Skin epidermis (tissue), 12 donors: ENCODE results near the gene ADISSP.

Source experiments
- H3K27ac ChIP-seq, 21 experiments: fragments of 200-600 bp; sonication (generic) in 11 of 21; one replicate each; pipeline ENCODE4 v1.5.0; 2020; ENCODE audit warnings: mild to moderate bottlenecking in 3 of 21, inconsistent platforms in 2 of 21, moderate library complexity in 2 of 21
- H3K4me3 ChIP-seq, 7 experiments: fragments of 200-600 bp; sonication (generic) in 2 of 7; one replicate each; pipeline ENCODE4 v1.5.0; 2020; ENCODE audit warnings: inconsistent platforms in 2 of 7, mild to moderate bottlenecking in 2 of 7, moderate library complexity in 1 of 7

The ADISSP gene

DNA sequence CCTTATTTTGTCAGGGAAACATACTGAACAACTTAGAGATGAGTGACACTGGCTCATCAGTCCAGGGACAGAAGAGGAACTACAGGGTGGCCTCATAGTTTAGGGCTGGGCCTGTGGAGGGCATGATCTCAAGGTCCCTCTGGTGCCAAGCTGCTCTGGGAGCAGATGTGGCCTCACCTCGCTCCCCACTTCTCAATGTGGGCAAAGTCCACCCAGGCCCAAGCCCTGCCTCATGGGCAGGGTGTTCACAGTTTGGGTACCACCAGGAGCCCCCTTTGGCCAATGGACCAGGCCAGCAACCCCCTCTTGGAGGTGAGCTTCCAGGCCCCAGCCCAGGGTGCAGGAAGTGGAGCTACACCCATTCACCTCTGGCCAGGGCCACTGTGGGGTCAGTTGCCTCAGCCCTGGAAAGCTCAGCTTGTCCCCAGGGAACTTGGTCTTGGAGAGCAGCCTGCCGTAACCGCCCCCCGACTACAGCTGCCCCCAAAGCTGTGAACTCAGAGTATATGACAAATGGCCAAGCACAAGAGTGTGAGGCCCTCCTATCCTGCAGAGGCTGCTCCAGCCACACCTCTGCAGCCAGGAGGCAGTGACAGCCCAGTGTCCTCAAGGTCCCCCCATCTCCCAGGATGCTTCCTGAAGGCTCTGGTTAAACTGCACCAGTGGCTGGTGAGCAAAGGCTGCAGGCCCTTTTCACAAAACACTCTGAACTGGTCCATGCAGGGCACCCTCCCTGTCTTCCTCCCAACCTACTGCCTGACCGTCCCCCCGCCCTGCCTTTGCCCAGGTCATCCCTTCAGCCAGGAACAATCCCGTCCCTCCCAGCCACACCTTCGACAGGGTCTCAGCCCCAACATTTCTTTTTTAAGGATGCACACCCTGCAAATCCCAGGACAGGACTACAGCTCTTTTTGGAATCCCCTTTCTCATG, 3.6 kb downstream of the ADISSP start:
- no peak overlapping the region for H3K4me3 ChIP-seq
- H3K27ac ChIP-seq, result peak overlapping the region in 2 of 21 experiments; percentile 26 to 33

DNA sequence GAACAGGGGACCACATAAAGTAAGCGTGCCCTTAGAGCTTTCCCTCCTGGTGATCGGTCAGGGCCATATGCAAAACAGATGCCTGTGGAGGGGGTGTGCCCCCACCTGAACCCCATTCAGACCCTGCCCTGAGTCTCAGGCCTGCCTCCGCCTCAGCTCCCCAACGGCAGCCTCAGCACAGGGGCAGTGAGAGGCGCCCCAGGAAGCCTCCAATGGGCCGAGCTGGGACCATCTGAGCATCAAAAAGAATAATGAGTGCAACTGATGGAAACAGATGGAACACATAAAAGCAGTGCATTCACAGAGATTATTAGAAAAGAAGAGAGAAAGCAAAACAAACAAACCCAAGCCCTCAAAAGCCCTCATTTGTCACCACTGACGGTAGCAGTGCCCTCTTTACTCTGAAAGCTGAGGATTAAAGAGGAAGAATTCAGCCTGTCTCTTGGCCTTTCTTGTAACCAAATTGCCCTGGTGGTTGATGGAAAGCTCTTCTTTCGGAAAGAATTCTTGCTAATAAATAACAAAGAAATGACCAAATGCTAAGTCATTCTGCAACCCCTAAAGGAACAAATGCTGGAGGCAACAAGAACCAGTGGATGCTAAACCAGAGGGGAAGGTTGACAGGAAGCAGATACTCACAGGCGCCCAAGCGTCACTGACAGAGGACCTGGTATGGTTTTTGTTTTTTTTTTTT, 6.8 kb downstream of the ADISSP start:
- Histone ChIP-seq H3K27ac (peak overlapping the region in 2 of 21 experiments; percentile 27 to 44), H3K4me3 (no peak overlapping the region)

DNA sequence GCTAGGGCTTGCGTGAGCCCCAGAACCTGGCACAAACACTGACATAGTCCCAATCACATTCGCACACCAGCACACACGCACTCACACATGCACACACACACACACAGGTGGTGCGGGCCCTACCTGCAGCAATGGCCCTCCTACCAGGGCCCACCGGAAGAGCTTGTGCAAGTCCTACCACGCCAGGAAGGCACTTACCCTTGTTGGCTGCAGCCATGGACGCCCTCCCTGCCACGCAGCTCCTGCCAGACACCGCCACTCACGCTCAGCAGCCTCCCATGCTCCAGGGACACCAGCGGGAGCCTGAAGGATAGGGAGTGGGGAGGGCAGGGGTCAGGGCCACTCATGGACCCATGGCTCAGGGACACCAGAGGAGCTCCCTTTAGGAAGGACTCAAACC, 7.7 kb downstream of the ADISSP start:
- H3K27ac ChIP-seq, result peak overlapping the region in 2 of 21 experiments; percentile 7 to 44

DNA sequence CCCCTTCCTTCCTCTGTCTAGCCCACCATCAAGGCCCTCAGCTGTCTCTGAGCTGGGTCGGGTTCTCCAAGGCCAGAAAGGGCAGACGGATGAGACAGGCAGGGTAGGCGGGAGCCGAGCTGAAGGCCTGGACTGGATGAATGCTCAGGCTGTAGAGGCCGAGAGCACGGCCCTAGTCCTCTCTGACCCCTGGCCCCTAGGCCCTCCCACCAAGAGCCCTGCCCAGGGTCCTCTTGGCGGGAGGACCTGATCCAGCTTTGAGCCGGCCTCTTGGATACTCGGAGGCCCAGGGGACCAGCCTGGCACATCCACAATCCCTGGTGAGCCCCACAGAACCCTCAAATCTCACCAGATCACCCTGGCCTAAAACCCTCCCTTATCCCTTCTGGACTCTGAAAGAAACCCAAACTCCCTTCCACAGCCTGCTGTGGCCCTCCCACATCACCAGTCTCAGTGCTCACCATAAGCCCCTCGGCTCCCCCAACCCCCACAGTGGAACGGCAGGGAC, 8.2 kb downstream of the ADISSP start:
- Histone ChIP-seq H3K4me3 (no peak overlapping the region), H3K27ac (peak overlapping the region in 4 of 21 experiments; percentile 7 to 44 (median 17))

More for the DNA sequence above, 7.7 kb downstream of the ADISSP start:
- no peak overlapping the region for H3K4me3 ChIP-seq

DNA sequence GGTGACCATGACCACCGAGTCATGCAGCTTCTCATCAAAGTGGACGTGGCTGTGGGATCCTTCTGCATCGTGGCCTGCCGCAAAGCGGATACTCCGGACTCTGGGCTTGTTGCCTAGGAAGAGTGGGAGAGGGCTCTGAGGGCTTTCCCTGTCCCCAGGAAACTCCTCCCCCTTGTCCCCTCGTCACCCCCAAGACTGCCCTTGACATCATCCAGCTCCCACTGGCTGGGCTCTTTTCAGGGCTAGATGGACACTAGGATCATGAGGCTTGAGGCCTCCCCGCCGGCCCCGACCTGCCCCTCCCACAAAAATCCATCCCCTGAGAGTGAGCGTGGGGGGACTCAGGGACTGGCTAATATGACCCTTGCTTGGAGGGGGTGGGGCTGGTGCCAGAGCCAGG, 9.0 kb downstream of the ADISSP start:
- Histone ChIP-seq H3K27ac (peak overlapping the region in 2 of 21 experiments; percentile 18 to 21), H3K4me3 (no peak overlapping the region)

DNA sequence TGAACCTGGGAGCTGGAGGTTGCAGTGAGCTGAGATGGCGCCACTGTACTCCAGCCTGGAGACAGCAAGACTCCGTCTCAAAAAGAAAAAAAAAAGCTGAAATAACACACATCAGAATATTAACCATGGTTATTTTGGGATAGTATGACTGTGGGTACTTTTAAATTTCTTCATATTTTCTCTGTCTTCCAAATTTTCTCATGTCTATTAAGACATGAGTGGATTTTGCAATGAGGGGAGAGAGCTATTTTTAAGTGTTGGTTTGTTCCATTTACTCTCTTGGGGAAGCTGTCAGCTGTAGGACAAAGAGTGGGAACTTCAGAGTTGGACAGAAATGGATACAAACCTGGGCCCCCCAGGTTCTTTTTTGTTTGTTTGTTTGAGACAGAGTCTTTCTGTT, 10.3 kb downstream of the ADISSP start:
- Histone ChIP-seq H3K27ac (no peak overlapping the region), H3K4me3 (no peak overlapping the region)

DNA sequence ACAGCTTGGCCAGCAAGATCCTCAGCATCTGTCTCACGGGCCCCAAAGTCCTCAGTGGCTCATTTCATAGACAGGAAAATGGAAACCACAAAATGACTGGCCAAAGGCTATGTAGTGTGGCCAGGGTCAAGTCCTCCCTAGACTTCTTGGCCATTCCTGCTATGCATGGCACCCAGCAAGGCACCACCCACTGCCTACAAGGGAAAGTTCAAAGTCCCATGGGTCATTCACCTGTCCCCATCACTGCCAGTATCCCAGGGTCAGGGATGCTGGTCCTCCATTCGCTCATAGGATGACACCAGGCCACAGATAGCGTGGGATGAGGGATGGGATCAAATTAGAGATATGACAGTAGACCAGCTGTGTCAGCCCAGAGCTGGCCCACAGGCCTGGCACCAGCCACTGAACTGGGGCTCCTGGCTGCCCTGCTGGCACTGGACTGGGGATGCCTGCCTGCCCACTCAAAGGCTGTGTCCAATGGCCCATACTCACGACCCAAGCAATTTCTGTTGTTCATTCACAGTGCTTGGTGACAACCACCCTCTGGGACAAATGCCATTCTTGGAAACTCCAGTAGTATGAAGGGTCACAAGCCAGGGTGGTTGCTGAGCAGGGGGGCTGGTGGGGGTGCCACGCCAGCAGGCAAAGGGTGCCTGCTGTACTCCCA, 11.6 kb downstream of the ADISSP start:
- Histone ChIP-seq H3K4me3 (no peak overlapping the region), H3K27ac (no peak overlapping the region)

DNA sequence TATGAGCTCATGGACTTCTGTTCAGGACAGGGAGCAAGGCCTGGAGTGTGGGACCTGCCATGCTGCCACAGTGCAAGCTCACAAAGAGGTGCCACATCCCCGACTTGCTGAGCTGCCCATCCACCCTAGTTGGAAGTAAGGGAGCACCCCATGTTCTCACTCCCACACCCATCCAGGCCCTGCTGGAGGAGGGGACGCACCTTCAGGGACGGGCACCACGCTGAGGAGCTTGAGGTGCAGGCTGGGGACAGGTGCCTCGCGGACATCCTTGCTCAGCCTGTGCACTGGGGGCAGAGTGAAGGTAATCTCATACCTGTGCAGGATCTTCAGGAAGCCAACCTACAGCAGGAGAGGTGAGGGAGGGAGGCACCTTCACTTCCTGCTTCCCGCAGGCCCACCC, 12.3 kb downstream of the ADISSP start:
- H3K27ac ChIP-seq, result no peak overlapping the region
- no peak overlapping the region for H3K4me3 ChIP-seq

DNA sequence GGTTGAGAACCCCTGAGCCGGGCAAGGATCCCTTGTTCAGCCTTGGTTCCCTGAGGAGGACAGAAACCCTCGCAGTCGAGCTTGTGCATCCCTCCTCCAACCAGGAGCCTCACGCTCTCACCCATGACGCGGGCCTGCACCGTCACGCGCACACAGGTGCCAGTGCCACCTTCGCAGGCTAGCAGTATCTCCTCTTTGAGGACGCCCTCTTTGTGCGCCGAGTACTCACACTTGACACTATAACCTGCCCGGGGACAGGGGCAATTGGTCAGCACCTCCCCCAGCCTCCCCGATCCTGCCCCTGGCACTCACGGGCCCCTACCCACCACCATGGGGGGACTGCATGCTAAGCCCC, 13.3 kb downstream of the ADISSP start:
- Histone ChIP-seq H3K4me3 (no peak overlapping the region), H3K27ac (no peak overlapping the region)

DNA sequence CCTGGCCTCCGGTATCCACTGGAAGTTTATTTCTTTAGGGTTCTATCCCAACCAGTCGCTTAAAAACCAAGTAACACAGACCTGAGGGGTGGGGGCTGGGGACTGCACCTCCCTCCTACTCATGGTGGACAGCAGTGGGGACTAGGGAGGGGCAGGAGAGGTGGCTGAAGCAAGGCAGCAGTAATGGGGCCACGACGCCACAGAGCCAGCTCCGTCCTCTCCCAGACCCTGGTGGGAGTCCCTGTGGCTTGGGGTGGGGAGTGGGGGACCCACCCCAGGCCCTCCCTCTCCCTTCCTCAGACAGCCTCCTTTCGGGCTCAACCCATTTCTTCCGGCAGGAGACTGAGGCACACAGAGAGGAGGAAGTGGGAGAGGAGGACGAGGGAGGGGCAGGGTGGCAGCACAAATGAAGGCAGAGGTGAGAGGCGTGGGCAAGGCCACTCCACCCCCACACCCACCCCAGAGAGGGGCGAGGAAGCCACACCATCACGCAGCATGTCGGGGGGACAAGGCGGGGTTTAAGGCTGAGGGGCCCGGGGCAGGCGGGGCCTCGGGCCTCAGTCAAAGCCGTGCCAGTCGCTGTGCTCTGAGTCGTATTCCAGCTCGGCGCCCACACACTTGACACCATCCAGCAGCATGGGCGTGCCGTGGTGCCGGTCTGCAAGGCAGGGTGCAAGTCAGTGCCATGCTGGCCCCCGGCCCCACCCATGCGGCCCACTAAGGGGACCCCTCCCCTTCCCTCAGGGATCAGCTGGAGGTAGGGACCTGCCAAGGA, 13.9 kb downstream of the ADISSP start:
- Histone ChIP-seq H3K4me3 (no peak overlapping the region), H3K27ac (peak overlapping the region in 3 of 21 experiments; percentile 3 to 51 (median 36))

DNA sequence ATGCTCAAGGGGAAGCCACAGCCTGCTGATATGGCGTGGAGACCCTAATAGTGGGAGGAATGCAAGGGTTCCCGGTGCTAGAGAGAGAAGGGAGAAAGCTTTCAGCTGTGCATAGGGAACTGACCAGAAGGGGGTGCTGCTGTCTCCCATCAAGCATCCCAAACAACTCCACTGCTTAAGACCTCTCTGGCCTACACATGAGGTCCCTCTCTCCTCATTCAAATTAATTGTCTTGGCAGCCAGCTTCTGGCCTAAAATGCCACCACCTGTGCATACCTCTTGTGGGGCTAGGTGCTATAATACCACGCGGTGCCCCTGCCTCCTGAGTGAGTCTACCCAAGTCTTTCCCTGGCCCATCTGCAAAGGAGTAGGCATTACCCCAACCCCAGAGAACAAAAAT, 14.5 kb downstream of the ADISSP start:
- no peak overlapping the region for H3K4me3 ChIP-seq
- peak overlapping the region in 3 of 21 experiments; percentile 3 to 36 (median 24) for H3K27ac ChIP-seq

DNA sequence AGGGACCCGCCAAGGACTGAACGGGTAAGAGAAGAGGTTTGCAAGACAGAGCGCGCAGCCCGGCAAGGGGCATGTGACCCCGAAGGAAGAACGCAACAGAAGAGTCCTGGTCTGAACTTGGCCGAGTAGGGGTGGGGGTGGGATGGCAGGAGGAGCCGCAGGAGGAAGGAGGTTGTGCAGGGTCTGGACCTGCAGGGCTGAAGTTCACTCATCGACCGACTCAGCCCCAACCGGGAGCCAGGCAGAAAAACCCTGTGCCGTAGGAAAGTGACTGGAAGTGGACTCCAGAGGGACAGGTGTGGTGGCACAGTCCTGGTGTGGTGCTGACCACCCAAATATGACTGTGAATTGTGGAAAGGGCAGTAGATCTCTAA, 15.2 kb downstream of the ADISSP start:
- H3K27ac ChIP-seq, result peak overlapping the region in 2 of 21 experiments; percentile 15 to 24

DNA sequence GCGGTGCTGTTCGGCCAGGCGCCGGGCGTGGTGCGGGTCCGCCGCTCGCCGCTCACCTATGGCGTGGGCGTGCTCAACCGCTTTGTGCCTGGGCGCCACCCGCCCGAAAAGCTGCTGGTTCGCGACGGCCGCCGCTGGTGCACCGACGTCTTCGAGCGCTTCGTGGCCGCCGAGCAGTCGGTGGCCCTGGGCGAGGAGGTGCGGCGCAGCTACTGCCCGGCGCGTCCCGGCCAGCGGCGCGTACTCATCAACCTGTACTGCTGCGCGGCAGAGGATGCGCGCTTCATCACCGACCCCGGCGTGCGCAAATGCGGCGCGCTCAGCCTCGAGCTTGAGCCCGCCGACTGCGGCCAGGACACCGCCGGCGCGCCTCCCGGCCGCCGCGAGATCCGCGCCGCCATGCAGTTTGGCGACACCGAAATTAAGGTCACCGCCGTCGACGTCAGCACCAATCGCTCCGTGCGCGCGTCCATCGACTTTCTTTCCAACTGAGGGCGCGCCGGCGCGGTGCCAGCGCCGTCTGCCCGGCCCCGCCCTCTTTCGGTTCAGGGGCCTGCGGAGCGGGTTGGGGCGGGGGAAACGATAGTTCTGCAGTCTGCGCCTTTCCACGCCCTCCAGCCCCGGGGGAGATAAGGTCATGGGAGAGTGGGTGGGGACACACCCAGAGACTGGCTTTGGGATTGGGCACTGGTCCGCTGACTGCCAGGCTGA, 15.7 kb downstream of the ADISSP start:
- Histone ChIP-seq H3K27ac (peak overlapping the region in 1 of 21 experiments; percentile 24), H3K4me3 (peak overlapping the region; percentile 3 to 46 (median 21))

More for the DNA sequence above, 15.2 kb downstream of the ADISSP start:
- H3K4me3 ChIP-seq, result peak overlapping the region; percentile 3 to 46 (median 21)

DNA sequence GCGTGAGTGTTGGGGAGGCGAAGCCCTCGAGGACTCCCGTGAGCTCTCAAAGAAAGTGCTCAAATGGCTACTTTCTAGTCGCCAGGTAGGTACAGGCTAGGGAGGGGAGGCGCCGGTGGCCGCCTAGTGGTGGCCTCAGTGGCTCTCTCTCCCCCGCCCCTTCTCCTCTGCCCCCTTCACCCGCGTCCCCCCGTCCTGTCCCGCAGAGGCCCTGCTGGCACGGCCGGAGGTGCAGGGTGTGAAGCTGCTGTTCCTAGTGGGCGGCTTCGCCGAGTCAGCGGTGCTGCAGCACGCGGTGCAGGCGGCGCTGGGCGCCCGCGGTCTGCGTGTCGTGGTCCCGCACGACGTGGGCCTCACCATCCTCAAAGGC, 16.3 kb downstream of the ADISSP start:
- peak overlapping the region in 5 of 7 experiments; percentile 3 to 46 (median 37) for H3K4me3 ChIP-seq

DNA sequence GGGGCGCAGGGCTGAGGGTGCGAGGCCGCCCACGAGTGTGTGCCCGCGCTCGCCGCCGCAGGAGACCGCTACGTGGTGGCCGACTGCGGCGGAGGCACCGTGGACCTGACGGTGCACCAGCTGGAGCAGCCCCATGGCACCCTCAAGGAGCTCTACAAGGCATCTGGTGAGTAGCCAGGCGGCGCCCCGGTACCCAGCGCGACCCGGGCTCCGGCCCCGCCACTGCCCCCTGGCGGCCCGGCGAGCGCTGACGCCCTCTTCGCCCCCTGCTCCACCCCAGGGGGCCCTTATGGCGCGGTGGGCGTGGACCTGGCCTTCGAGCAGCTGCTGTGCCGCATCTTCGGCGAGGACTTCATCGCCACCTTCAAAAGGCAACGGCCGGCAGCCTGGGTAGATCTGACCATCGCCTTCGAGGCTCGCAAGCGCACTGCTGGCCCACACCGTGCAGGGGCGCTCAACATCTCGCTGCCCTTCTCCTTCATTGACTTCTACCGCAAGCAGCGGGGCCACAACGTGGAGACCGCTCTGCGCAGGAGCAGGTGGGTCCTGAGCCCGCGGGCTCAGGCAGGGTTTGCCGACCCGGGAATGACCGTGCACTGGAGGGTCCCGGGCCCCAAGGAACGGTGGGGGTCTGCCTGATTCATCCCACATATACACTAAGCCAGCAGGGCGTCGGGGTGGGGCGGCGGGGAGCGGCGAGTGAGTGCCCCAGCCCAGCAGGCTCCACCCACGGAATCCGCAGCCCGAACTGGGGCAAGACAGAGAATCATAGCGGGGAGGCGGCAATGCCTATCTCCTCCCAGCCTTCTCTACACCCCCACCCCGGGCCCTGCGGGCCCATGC, 17.6 kb downstream of the ADISSP start:
- H3K27ac ChIP-seq, result no peak overlapping the region
- H3K4me3 ChIP-seq, result peak overlapping the region in 1 of 7 experiments; percentile 5

More for the DNA sequence above, 16.3 kb downstream of the ADISSP start:
- no peak overlapping the region for H3K27ac ChIP-seq

DNA sequence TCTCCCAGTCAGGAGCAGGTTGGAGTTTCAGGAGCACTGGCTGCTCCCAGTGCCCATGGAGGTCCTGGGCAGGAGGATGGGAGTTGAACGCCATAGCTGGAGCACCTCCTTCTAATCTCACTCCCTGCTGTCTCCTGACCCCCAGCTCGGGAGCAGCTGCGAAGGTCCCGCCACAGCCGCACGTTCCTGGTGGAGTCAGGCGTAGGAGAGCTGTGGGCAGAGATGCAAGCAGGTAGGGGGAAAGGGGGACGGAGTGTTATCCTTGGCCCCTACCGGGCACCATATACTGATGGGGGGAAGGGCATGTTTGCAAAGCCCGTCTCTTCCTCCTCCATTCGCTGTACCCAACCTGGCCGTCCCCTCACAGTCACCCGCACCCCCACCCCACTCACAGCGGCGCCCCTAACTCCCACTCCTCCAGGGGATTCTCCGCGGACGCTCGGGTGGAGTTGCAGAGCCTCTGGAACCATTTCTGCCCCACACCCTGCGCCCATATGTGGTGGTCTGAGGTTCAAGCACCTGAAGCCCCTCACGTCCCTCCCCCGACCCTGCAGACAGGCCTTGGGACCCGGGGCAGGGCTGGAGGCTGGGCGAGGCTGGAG, 18.4 kb downstream of the ADISSP start:
- H3K4me3 ChIP-seq, result no peak overlapping the region
- H3K27ac ChIP-seq, result no peak overlapping the region

DNA sequence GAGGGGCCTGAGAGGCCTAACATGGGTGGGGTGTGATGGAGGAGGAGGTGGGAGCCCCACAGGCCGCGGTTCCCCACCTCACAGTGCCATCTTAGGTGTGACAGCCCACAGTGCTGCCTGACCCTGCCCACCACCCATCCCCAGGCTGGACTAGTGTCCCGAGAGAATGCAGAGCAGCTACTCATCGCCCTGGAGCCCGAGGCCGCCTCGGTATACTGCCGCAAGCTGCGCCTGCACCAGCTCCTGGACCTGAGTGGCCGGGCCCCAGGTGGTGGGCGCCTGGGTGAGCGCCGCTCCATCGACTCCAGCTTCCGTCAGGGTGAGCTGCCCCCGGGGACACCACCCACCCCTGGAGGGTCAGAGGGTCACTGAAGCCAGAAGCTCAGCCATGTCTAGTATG, 19.5 kb downstream of the ADISSP start:
- H3K4me3 ChIP-seq, result no peak overlapping the region
- no peak overlapping the region for H3K27ac ChIP-seq
